GM21737 (cell line): Measurements from ENCODE around the gene ARNT2.
"Not testable (repeated sequence)": the region's sequence is repeated elsewhere in the genome, so short reads cannot be mapped to it uniquely, and the experiment has no call there.

Experiments
- ATAC-seq: cut with Tn5 transposase; IDR thresholded peaks from one replicate; pipeline ENCODE4 v1.9.1; 2021; ENCODE audit warnings: mild to moderate bottlenecking, moderate library complexity; ENCODE audit not compliant: unreplicated experiment

ARNT2 gene

DNA sequence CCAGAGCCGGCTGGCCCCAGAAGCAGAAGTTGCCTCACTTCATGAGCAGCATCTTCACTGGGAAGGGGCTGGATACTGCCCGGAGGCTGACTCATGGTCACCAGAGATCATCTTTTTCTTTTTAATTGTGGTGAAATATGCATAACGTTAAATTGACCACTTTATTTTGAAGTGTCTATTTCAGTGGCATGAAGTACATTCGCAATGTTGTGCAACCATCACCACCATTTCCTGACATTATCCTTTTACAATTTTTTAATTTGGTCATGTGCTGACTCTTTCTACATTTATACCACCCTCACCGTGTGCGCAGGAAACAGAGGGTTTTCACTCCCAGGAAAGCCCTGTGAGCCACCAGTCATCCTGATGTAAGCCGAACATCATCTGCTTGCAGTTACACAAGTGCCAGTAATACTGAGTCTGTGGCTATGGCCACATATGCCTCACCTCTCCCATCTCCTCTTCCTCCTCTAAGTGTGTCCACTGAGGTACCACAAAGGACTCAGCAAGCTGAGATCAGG, 239.3 kb downstream of the ARNT2 start:
- ATAC-seq = no peak

DNA sequence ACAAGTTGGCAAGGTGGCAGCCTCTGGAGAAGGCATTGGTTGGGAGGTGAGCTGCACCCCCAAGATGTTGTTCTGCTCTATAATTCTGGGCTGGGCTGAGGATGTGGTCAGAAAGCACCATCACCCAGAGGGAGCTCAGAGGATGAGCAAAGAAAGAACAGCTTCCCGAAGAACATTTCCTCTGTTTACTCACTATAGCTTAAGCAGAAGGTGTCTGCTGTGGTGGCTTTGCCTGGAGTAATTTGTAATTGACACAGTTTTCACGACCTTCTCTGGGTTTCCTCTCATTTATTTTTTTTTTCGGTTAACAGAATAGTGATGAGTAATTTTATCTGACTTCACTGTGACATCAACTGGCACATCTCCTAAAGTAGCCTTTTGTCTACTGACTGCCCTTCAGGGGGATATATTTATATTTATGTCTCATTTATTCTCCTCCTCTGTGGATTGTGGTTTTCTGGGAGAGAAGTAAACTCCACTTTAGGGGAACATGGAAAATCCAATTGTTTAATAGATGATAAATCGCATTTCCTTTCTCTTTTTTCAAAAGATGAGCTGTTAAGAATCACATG, 241.4 kb downstream of the ARNT2 start:
- no peak for ATAC-seq

DNA sequence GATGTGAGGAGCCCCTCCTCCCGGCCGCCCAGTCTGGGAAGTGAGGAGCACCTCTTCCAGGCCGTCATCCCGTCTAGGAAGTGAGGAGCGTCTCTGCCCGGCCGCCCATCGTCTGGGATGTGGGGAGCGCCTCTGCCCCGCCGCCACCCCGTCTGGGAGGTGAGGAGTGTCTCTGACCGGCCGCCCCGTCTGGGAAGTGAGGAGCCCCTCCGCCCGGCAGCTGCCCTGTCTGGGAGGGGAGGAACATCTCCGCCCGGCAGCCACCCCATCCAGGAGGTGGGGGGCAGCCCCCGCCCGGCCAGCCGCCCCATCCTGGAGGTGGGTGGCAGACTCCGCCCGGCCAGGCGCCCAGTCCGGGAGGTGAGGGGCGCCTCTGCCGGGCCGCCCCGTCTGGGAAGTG, 243.2 kb downstream of the ARNT2 start:
- ATAC-seq = not testable (repeated sequence)
